K562 (cell line): ENCODE measurements around the gene ZBTB14. TPM values are rescaled to one million over a fixed set of nuclear protein-coding genes. Genes with fewer than 3 reads are reported as not detected.
A peak's percentile ranks its signal among the peaks of the same experiment; 100 is the strongest.

Experiments used
- ADNP ChIP-seq: fragments of 200-800 bp; sonication (Bioruptor generic); IDR thresholded peaks from 2 replicates; pipeline ENCODE4 v1.6.1; 2016; ENCODE audit warnings: missing genetic modification characterization, missing compliant biosample characterization
- BHLHE40 ChIP-seq: IDR thresholded peaks from 2 replicates; pipeline ENCODE4 v1.6.1; 2011; ENCODE audit warnings: low read length, improper control_type of control experiment
- CXXC5 ChIP-seq: fragments of 250-450 bp; sonication (Bioruptor Pico); IDR thresholded peaks from 2 replicates; pipeline ENCODE4 v1.8.0; 2022; ENCODE audit warnings: inconsistent platforms, mild to moderate bottlenecking, moderate library complexity
- FOXA1 ChIP-seq: fragments of 450-650 bp; IDR thresholded peaks from 2 replicates; pipeline ENCODE4 v1.6.1; 2016; ENCODE audit warnings: mild to moderate bottlenecking, borderline replicate concordance
- GABPA ChIP-seq: fragments of 200-800 bp; sonication (Bioruptor generic); conservative IDR thresholded peaks from 2 replicates; pipeline ENCODE4 v1.6.1; 2016; ENCODE audit warnings: low read depth, missing genetic modification characterization, missing compliant biosample characterization
- HIVEP1 ChIP-seq: fragments of 250-450 bp; sonication (Bioruptor Pico); IDR thresholded peaks from 2 replicates; pipeline ENCODE4 v1.4.0; 2020; ENCODE audit warnings: mild to moderate bottlenecking
- IRF1 ChIP-seq: sonication (generic); formaldehyde crosslinking; IDR thresholded peaks from 2 replicates; pipeline ENCODE4 v1.8.0; 2022; ENCODE audit warnings: missing genetic modification reagents, mild to moderate bottlenecking, borderline replicate concordance
- KDM5B ChIP-seq: fragments of 200-600 bp; sonication (generic); IDR thresholded peaks from 2 replicates; pipeline ENCODE4 v1.6.1; 2012; ENCODE audit warnings: low read depth, mild to moderate bottlenecking, moderate library complexity, low read length, control low read depth, inconsistent platforms; ENCODE audit not compliant: insufficient replicate concordance
- SMAD4 ChIP-seq: fragments of 250-450 bp; sonication (Bioruptor Pico); conservative IDR thresholded peaks from 2 replicates; pipeline ENCODE4 v1.8.0; 2021; ENCODE audit warnings: inconsistent platforms, mild to moderate bottlenecking, moderate library complexity
- SUPT5H ChIP-seq: fragments of 450-650 bp; IDR thresholded peaks from 2 replicates; pipeline ENCODE4 v1.6.1; 2016
- VEZF1 ChIP-seq: fragments of 200-800 bp; sonication (Bioruptor generic); IDR thresholded peaks from 2 replicates; pipeline ENCODE4 v1.6.1; 2017; ENCODE audit warnings: missing genetic modification characterization, missing compliant biosample characterization
- ZNF12 ChIP-seq: sonication (generic); formaldehyde crosslinking; IDR thresholded peaks from 2 replicates; pipeline ENCODE4 v1.4.0; 2020; ENCODE audit warnings: mild to moderate bottlenecking, missing genetic modification reagents
- ZNF644 ChIP-seq: fragments of 200-800 bp; sonication (Bioruptor generic); IDR thresholded peaks from 2 replicates; pipeline ENCODE4 v1.6.1; 2016; ENCODE audit warnings: low read depth, missing genetic modification characterization, missing compliant biosample characterization
- polyA plus RNA-seq, 8 experiments: library from polyadenylated mRNA; depleted of rRNA in 4 of 8; stranded (reverse) in 5 of 8; unstranded in 3 of 8; fragments of >200 nt; fragmentation: Nextera tagmentation in 2 of 8; fragmentation: Illumina TruSeq in 1 of 8; extraction: Ambion mirVana in 2 of 8; extraction: Trizol in 1 of 8; gene quantifications; 2 replicates each; pipeline versions ENCODE4 v1.2.1 to v1.2.3, GENCODE V29; 2011 to 2014; ENCODE audit warnings: inconsistent platforms in 1 of 8, missing spikeins in 1 of 8
- total RNA-seq, 7 experiments: library from RNA; depleted of rRNA in 6 of 7; stranded (reverse); fragments of >200 nt in 6 of 7; fragmentation: Illumina TruSeq in 2 of 7; extraction: Trizol in 2 of 7; gene quantifications; 2 replicates each; pipeline versions ENCODE4 v1.2.1 to v1.2.3, GENCODE V29; 2011 to 2021; ENCODE audit warnings: low replicate concordance in 1 of 7
- TF ChIP-seq, protein P1 (sequence below): sonication (generic); formaldehyde crosslinking; IDR thresholded peaks from 2 replicates; pipeline ENCODE4 v1.8.1; 2023; ENCODE audit warnings: mild to moderate bottlenecking, missing genetic modification reagents
- TF ChIP-seq, protein P2 (sequence below): sonication (generic); formaldehyde crosslinking; IDR thresholded peaks from 2 replicates; pipeline ENCODE4 v1.8.0; 2023; ENCODE audit warnings: mild to moderate bottlenecking, missing genetic modification reagents
- TF ChIP-seq, protein P3 (sequence below): fragments of 250-450 bp; sonication (Bioruptor Pico); IDR thresholded peaks from 2 replicates; pipeline ENCODE4 v1.8.0; 2022; ENCODE audit warnings: inconsistent platforms, mild to moderate bottlenecking, moderate library complexity, borderline replicate concordance

ZBTB14 gene
- total and polyA plus RNA-seq, 9 of the 15 experiments (the other 6 are each of a cell fraction or from before 2014, with no cell fraction given) = 2.8 to 12.6 (median 9.0) TPM

- 0 out of 2 replicates have a peak, but pooled peaks have one; percentile 11 for TF ChIP-seq SUPT5H
- peak; percentile 77 for TF ChIP-seq CXXC5 (CRISPR knock-in tag)
- no peak for TF ChIP-seq ZNF12
- TF ChIP-seq HIVEP1 (CRISPR knock-in tag) = no peak
- TF ChIP-seq, protein P1, sequence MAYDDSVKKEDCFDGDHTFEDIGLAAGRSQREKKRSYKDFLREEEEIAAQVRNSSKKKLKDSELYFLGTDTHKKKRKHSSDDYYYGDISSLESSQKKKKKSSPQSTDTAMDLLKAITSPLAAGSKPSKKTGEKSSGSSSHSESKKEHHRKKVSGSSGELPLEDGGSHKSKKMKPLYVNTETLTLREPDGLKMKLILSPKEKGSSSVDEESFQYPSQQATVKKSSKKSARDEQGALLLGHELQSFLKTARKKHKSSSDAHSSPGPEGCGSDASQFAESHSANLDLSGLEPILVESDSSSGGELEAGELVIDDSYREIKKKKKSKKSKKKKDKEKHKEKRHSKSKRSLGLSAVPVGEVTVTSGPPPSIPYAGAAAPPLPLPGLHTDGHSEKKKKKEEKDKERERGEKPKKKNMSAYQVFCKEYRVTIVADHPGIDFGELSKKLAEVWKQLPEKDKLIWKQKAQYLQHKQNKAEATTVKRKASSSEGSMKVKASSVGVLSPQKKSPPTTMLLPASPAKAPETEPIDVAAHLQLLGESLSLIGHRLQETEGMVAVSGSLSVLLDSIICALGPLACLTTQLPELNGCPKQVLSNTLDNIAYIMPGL (CRISPR knock-in tag) = no peak
- no peak for TF ChIP-seq ADNP
- TF ChIP-seq GABPA (tag) = 0 out of 2 replicates have a peak, but pooled peaks have one; percentile 49
- peak; percentile 91 for TF ChIP-seq VEZF1
- 0 out of 2 replicates have a peak, but pooled peaks have one; percentile 0 for TF ChIP-seq BHLHE40
- TF ChIP-seq FOXA1 = no peak
- TF ChIP-seq, protein P2, sequence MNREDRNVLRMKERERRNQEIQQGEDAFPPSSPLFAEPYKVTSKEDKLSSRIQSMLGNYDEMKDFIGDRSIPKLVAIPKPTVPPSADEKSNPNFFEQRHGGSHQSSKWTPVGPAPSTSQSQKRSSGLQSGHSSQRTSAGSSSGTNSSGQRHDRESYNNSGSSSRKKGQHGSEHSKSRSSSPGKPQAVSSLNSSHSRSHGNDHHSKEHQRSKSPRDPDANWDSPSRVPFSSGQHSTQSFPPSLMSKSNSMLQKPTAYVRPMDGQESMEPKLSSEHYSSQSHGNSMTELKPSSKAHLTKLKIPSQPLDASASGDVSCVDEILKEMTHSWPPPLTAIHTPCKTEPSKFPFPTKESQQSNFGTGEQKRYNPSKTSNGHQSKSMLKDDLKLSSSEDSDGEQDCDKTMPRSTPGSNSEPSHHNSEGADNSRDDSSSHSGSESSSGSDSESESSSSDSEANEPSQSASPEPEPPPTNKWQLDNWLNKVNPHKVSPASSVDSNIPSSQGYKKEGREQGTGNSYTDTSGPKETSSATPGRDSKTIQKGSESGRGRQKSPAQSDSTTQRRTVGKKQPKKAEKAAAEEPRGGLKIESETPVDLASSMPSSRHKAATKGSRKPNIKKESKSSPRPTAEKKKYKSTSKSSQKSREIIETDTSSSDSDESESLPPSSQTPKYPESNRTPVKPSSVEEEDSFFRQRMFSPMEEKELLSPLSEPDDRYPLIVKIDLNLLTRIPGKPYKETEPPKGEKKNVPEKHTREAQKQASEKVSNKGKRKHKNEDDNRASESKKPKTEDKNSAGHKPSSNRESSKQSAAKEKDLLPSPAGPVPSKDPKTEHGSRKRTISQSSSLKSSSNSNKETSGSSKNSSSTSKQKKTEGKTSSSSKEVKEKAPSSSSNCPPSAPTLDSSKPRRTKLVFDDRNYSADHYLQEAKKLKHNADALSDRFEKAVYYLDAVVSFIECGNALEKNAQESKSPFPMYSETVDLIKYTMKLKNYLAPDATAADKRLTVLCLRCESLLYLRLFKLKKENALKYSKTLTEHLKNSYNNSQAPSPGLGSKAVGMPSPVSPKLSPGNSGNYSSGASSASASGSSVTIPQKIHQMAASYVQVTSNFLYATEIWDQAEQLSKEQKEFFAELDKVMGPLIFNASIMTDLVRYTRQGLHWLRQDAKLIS = no peak
- TF ChIP-seq, protein P3, sequence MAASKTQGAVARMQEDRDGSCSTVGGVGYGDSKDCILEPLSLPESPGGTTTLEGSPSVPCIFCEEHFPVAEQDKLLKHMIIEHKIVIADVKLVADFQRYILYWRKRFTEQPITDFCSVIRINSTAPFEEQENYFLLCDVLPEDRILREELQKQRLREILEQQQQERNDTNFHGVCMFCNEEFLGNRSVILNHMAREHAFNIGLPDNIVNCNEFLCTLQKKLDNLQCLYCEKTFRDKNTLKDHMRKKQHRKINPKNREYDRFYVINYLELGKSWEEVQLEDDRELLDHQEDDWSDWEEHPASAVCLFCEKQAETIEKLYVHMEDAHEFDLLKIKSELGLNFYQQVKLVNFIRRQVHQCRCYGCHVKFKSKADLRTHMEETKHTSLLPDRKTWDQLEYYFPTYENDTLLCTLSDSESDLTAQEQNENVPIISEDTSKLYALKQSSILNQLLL (CRISPR knock-in tag) = no peak
- TF ChIP-seq ZNF644 (tag) = peak; percentile 99
- TF ChIP-seq KDM5B = no peak
- no peak for TF ChIP-seq IRF1 (CRISPR knock-in tag)
- peak; percentile 63; the same call in 1 of the 2 replicates for TF ChIP-seq SMAD4 (CRISPR knock-in tag)
Observed at GRCh38 chr18:5295231-5295920, at the start of gene ZBTB14 (continued).
